K562 (cell line): ENCODE measurements around the gene HOXB4. TPM values are rescaled to one million over a fixed set of nuclear protein-coding genes. Genes with fewer than 3 reads are reported as not detected.

Experiments
- AFF4 ChIP-seq: sonication (generic); formaldehyde crosslinking; IDR thresholded peaks from 2 replicates; pipeline ENCODE4 v1.8.0; 2023; ENCODE audit warnings: mild to moderate bottlenecking, missing genetic modification reagents
- ATF3 ChIP-seq, 2 experiments: fragments of 450-650 bp in 1 of 2; sonication (generic) in 1 of 2; formaldehyde crosslinking in 1 of 2; IDR thresholded peaks in 1 of 2; conservative IDR thresholded peaks in 1 of 2; 2 replicates each; pipeline versions ENCODE4 v1.6.1 to v1.8.1; 2016 to 2023; ENCODE audit warnings: mild to moderate bottlenecking in 2 of 2, moderate library complexity in 2 of 2, inconsistent platforms in 1 of 2, missing genetic modification reagents in 1 of 2
- BACH1 ChIP-seq: fragments of 200-800 bp; sonication (Bioruptor generic); IDR thresholded peaks from 2 replicates; pipeline ENCODE4 v1.6.1; 2016; ENCODE audit warnings: missing genetic modification characterization, missing compliant biosample characterization
- CTBP1 ChIP-seq: fragments of 450-650 bp; IDR thresholded peaks from 2 replicates; pipeline ENCODE4 v1.6.1; 2016; ENCODE audit warnings: borderline replicate concordance
- GATAD2A ChIP-seq: fragments of 450-650 bp; IDR thresholded peaks from 2 replicates; pipeline ENCODE4 v1.6.1; 2017
- RCOR1 ChIP-seq, 2 experiments: IDR thresholded peaks; 2 replicates each; pipeline ENCODE4 v1.6.1; 2012; ENCODE audit warnings: low read depth in 2 of 2, low read length in 2 of 2, borderline replicate concordance in 1 of 2, improper control_type of control experiment in 1 of 2
- RNF2 ChIP-seq: sonication (generic); IDR thresholded peaks from 2 replicates; pipeline ENCODE4 v1.6.1; 2016
- SNRNP70 ChIP-seq: fragments of 200-400 bp; formaldehyde crosslinking; optimal IDR thresholded peaks from 2 replicates; pipeline ENCODE3; 2017; ENCODE audit warnings: low read depth, low read length
- SP2 ChIP-seq: IDR thresholded peaks from 2 replicates; pipeline ENCODE4 v1.6.1; 2011; ENCODE audit warnings: mild to moderate bottlenecking, low read depth, low read length, moderate library complexity; ENCODE audit not compliant: poor library complexity, severe bottlenecking; ENCODE audit errors: extremely low read depth
- TAF9B ChIP-seq: fragments of 450-650 bp; IDR thresholded peaks from 2 replicates; pipeline ENCODE4 v1.6.1; 2018; ENCODE audit warnings: mild to moderate bottlenecking; ENCODE audit not compliant: partially characterized antibody
- TCF15 ChIP-seq: fragments of 250-450 bp; sonication (Bioruptor Pico); IDR thresholded peaks from 2 replicates; pipeline ENCODE4 v1.8.0; 2022; ENCODE audit warnings: moderate library complexity, mild to moderate bottlenecking, inconsistent platforms
- YY1 ChIP-seq, 3 experiments: IDR thresholded peaks; 2 replicates each; pipeline ENCODE4 v1.6.1; 2011; ENCODE audit warnings: low read length in 2 of 3, mild to moderate bottlenecking in 2 of 3, moderate library complexity in 2 of 3, borderline replicate concordance in 1 of 3, control low read depth in 1 of 3, low read depth in 1 of 3; ENCODE audit not compliant: insufficient read depth in 3 of 3, insufficient replicate concordance in 2 of 3, control insufficient read depth in 1 of 3, insufficient read length in 1 of 3; ENCODE audit errors: extremely low read depth in 1 of 3
- ZKSCAN8 ChIP-seq: fragments of 200-800 bp; sonication (Bioruptor generic); IDR thresholded peaks from 2 replicates; pipeline ENCODE4 v1.6.1; 2016; ENCODE audit warnings: missing genetic modification characterization, missing compliant biosample characterization
- ZNF398 ChIP-seq: fragments of 250-450 bp; sonication (Bioruptor Pico); IDR thresholded peaks from 2 replicates; pipeline ENCODE4 v1.8.0; 2021; ENCODE audit warnings: moderate library complexity, mild to moderate bottlenecking, inconsistent platforms
- ZNF41 ChIP-seq: fragments of 250-450 bp; sonication (Bioruptor Pico); conservative IDR thresholded peaks from 2 replicates; pipeline ENCODE4 v1.4.0; 2020; ENCODE audit warnings: mild to moderate bottlenecking
- ZNF76 ChIP-seq: fragments of 250-450 bp; sonication (Bioruptor Pico); IDR thresholded peaks from 2 replicates; pipeline ENCODE4 v1.4.0; 2020; ENCODE audit warnings: mild to moderate bottlenecking, moderate library complexity, borderline replicate concordance
- ZNF764 ChIP-seq: fragments of 250-450 bp; sonication (Bioruptor Pico); IDR thresholded peaks from 2 replicates; pipeline ENCODE4 v1.4.0; 2020; ENCODE audit warnings: low read depth, mild to moderate bottlenecking, moderate library complexity
- ZNF79 ChIP-seq: fragments of 250-450 bp; sonication (Bioruptor Pico); IDR thresholded peaks from 2 replicates; pipeline ENCODE4 v1.4.0; 2020; ENCODE audit warnings: low read depth, mild to moderate bottlenecking, moderate library complexity
- polyA plus RNA-seq, 8 experiments: library from polyadenylated mRNA; depleted of rRNA in 4 of 8; stranded (reverse) in 5 of 8; unstranded in 3 of 8; fragments of >200 nt; fragmentation: Nextera tagmentation in 2 of 8; fragmentation: Illumina TruSeq in 1 of 8; extraction: Ambion mirVana in 2 of 8; extraction: Trizol in 1 of 8; gene quantifications; 2 replicates each; pipeline versions ENCODE4 v1.2.1 to v1.2.3, GENCODE V29; 2011 to 2014; ENCODE audit warnings: inconsistent platforms in 1 of 8, missing spikeins in 1 of 8
- total RNA-seq, 7 experiments: library from RNA; depleted of rRNA in 6 of 7; stranded (reverse); fragments of >200 nt in 6 of 7; fragmentation: Illumina TruSeq in 2 of 7; extraction: Trizol in 2 of 7; gene quantifications; 2 replicates each; pipeline versions ENCODE4 v1.2.1 to v1.2.3, GENCODE V29; 2011 to 2021; ENCODE audit warnings: low replicate concordance in 1 of 7

The HOXB4 gene
- total and polyA plus RNA-seq, 9 of the 15 experiments (the other 6 are each of a cell fraction or from before 2014, with no cell fraction given), result 1.6 to 34.9 (median 14.9) TPM

GRCh38 chr17:48555258-48556228 is 22.6 kb downstream of the HOXB4 start (continued):
- no peak for TF ChIP-seq ATF3 (IDR thresholded peaks at IDR 0.05)
- no peak for TF ChIP-seq ATF3 (CRISPR knock-in tag; conservative IDR thresholded peaks at IDR 0.05)
- no peak; the same call in 1 of the 2 replicates for TF ChIP-seq AFF4 (CRISPR knock-in tag)
- TF ChIP-seq YY1 (IDR thresholded peaks at IDR 0.05; ENCODE audit: borderline replicate concordance in 1 of 3, control insufficient read depth in 1 of 3, extremely low read depth in 1 of 3, insufficient read depth in 3 of 3, insufficient read length in 1 of 3, insufficient replicate concordance in 2 of 3, low read depth in 1 of 3, low read length in 2 of 3), result peak in 1 of 3 experiments; percentile 85
- no peak for TF ChIP-seq ZNF79 (CRISPR knock-in tag)
- TF ChIP-seq CTBP1, result no peak
- no peak for TF ChIP-seq SP2
- peak; percentile 70 for TF ChIP-seq TAF9B
- TF ChIP-seq RNF2, result peak; percentile 92
- TF ChIP-seq ZNF398 (CRISPR knock-in tag), result no peak
- TF ChIP-seq ZKSCAN8 (CRISPR knock-in tag), result 0 out of 2 replicates have a peak, but pooled peaks have one; percentile 43
- TF ChIP-seq RCOR1 (IDR thresholded peaks at IDR 0.05; ENCODE audit: borderline replicate concordance in 1 of 2, low read depth in 2 of 2, low read length in 2 of 2), result peak; percentile 72 to 93
- TF ChIP-seq SNRNP70, result no peak
- TF ChIP-seq ZNF764 (CRISPR knock-in tag), result no peak
- TF ChIP-seq ZNF76 (CRISPR knock-in tag), result no peak
- no peak for TF ChIP-seq TCF15 (CRISPR knock-in tag)
- TF ChIP-seq BACH1 (tag), result no peak; the same call in 1 of the 2 replicates
- TF ChIP-seq ZNF41 (CRISPR knock-in tag), result no peak
- TF ChIP-seq GATAD2A, result peak; percentile 94
